ENCODE results near the gene FNIP1.

FNIP1 gene

DNA sequence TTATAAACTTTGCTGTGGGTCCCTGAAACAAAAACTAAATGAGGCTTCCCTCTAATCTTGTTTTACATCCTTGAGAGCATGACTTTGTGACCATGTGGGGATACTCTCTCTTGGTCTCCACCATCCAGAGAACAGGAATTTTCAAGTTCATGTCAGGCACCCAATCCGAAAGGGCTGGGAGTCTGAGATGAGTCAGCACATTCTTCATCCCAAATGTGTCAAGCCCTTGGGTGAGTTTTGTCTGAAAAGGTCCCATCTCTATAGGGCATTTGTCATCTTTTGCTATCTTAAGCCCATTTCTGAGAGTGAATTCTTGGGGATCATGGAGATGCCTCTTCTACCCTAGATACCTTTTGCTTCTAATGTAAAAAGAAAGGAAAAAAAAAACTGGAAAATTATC lies 134.9 kb downstream of the FNIP1 start:
- Histone ChIP-seq H2BK12ac (ENCODE audit: low read length) (no peak overlapping the region), H3K36me3 (replicated peaks in 1 of 2; ENCODE audit: control insufficient read depth in 2 of 2, insufficient read depth in 2 of 2, low read length in 2 of 2) (peaks cover 15 to 61% of the 10 kb centered on the region in 2 donors), H2BK120ac (ENCODE audit: low read depth, low read length) (no peak overlapping the region), H2BK5ac (ENCODE audit: low read length) (no peak overlapping the region), H3K23ac (ENCODE audit: low read depth, low read length, poor library complexity) (no peak overlapping the region), H3K79me1 (ENCODE audit: low read depth, low read length) (no peaks in the 10 kb centered on the region), H3K14ac (ENCODE audit: low read length) (no peak overlapping the region), H3K4me3 (ENCODE audit: low read length in 2 of 2) (no peak overlapping the region), H3K9me3 (replicated peaks in 1 of 2; ENCODE audit: control insufficient read depth in 2 of 2, insufficient read depth in 1 of 2, low read depth in 1 of 2, low read length in 2 of 2) (peaks cover 0 to 8% of the 10 kb centered on the region in 2 donors), H3K4ac (ENCODE audit: low read length) (no peak overlapping the region), H2AK5ac (ENCODE audit: low read depth, low read length) (no peak overlapping the region), H3K27ac (replicated peaks; ENCODE audit: low read length) (no peak overlapping the region), H3K4me1 (ENCODE audit: control insufficient read depth in 2 of 2, insufficient read depth in 1 of 2, low read depth in 1 of 2, low read length in 2 of 2) (no peaks in the 10 kb centered on the region), H3K9ac (ENCODE audit: low read depth, low read length, poor library complexity) (no peak overlapping the region), H2BK15ac (ENCODE audit: low read length) (no peak overlapping the region), H3K27me3 (ENCODE audit: control insufficient read depth in 3 of 3, insufficient read depth in 3 of 3, low read depth in 1 of 3, low read length in 3 of 3) (no peaks in the 10 kb centered on the region), H3K18ac (ENCODE audit: low read length) (no peak overlapping the region), H4K8ac (ENCODE audit: low read depth, low read length) (no peak overlapping the region), H4K91ac (ENCODE audit: low read depth, low read length, poor library complexity) (no peak overlapping the region), H3K4me2 (ENCODE audit: insufficient read depth, low read length, poor library complexity, severe bottlenecking) (no peak overlapping the region), H2AFZ (ENCODE audit: low read length) (no peak overlapping the region)
- DNase-seq (ENCODE audit: low spot score) = no peak
- no CpG with 5 or more reads among the region's 1 CpG for WGBS, 2 donors (ENCODE audit: extremely low coverage in 2 of 2, insufficient read length in 2 of 2, insufficient replicate concordance in 1 of 2)

DNA sequence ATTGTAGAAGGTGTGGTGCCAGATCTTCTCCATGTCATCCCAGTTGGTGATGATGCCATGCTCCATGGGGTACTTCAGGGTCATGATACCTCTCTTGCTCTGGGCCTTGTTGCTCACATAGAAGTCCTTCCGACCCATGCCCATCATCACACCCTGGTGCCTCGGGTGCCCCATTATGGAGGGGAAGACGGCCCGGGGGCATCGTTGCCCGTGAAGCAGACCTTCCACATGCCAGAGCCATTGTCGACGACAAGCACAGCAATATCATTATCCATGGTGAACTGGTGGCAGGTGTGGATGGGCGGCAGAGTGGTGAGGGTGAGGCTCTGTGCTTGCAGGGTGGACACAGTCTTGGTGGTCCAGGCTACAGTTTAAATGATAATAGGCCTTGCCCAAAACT lies 137.0 kb downstream of the FNIP1 start:
- no peak overlapping the region for H2BK120ac ChIP-seq (ENCODE audit: low read depth, low read length)
- H2BK12ac ChIP-seq (ENCODE audit: low read length) = no peak overlapping the region
- H3K14ac ChIP-seq (ENCODE audit: low read length) = no peak overlapping the region
- H3K18ac ChIP-seq (ENCODE audit: low read length) = no peak overlapping the region
- no peak overlapping the region for H4K8ac ChIP-seq (ENCODE audit: low read depth, low read length)
- no peak for DNase-seq (ENCODE audit: low spot score)
- H3K36me3 ChIP-seq (replicated peaks in 1 of 2; ENCODE audit: control insufficient read depth in 2 of 2, insufficient read depth in 2 of 2, low read length in 2 of 2) = peaks cover 15 to 56% of the 10 kb centered on the region in 2 donors
- H3K4ac ChIP-seq (ENCODE audit: low read length) = no peak overlapping the region
- peaks cover 0 to 8% of the 10 kb centered on the region in 2 donors for H3K9me3 ChIP-seq (replicated peaks in 1 of 2; ENCODE audit: control insufficient read depth in 2 of 2, insufficient read depth in 1 of 2, low read depth in 1 of 2, low read length in 2 of 2)
- no peak overlapping the region for H2AFZ ChIP-seq (ENCODE audit: low read length)
- no peaks in the 10 kb centered on the region for H3K79me1 ChIP-seq (ENCODE audit: low read depth, low read length)
- H3K4me2 ChIP-seq (ENCODE audit: insufficient read depth, low read length, poor library complexity, severe bottlenecking) = no peak overlapping the region
- H4K91ac ChIP-seq (ENCODE audit: low read depth, low read length, poor library complexity) = no peak overlapping the region
- H3K27ac ChIP-seq (replicated peaks; ENCODE audit: low read length) = no peak overlapping the region
- no peaks in the 10 kb centered on the region for H3K27me3 ChIP-seq (ENCODE audit: control insufficient read depth in 3 of 3, insufficient read depth in 3 of 3, low read depth in 1 of 3, low read length in 3 of 3)
- WGBS, 2 donors (ENCODE audit: extremely low coverage in 2 of 2, insufficient read length in 2 of 2, insufficient replicate concordance in 1 of 2) = no CpG with 5 or more reads among the region's 9 CpGs
- no peak overlapping the region for H3K9ac ChIP-seq (ENCODE audit: low read depth, low read length, poor library complexity)
- H3K4me3 ChIP-seq (ENCODE audit: low read length in 2 of 2) = no peak overlapping the region
- no peak overlapping the region for H2BK15ac ChIP-seq (ENCODE audit: low read length)
- no peak overlapping the region for H2AK5ac ChIP-seq (ENCODE audit: low read depth, low read length)
- no peaks in the 10 kb centered on the region for H3K4me1 ChIP-seq (ENCODE audit: control insufficient read depth in 2 of 2, insufficient read depth in 1 of 2, low read depth in 1 of 2, low read length in 2 of 2)
- no peak overlapping the region for H3K23ac ChIP-seq (ENCODE audit: low read depth, low read length, poor library complexity)
- H2BK5ac ChIP-seq (ENCODE audit: low read length) = no peak overlapping the region

DNA sequence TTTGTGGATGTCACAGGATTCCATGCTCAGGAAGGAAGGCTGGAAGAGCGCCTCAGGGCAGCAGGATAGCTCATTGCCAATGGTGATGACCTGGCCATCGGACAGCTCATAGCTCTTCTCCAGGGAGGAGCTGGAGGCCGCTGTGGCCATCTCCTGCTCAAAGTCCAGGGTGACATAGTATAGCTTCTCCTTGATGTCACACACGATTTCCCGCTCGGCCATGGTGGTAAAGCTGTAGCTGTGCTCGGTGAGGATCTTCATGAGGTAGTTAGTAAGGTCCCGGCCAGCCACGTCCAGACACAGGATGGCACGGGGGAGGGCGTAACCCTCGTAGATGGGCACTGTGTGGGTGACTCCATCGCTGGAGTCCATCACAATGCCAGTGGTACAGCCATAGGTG lies 137.5 kb downstream of the FNIP1 start:
- Histone ChIP-seq H3K9ac (ENCODE audit: low read depth, low read length, poor library complexity) (peak overlapping the region; percentile 1), H3K27me3 (ENCODE audit: control insufficient read depth in 3 of 3, insufficient read depth in 3 of 3, low read depth in 1 of 3, low read length in 3 of 3) (no peaks in the 10 kb centered on the region), H3K4ac (ENCODE audit: low read length) (no peak overlapping the region), H3K36me3 (replicated peaks in 1 of 2; ENCODE audit: control insufficient read depth in 2 of 2, insufficient read depth in 2 of 2, low read length in 2 of 2) (peaks cover 15 to 59% of the 10 kb centered on the region in 2 donors), H3K4me2 (ENCODE audit: insufficient read depth, low read length, poor library complexity, severe bottlenecking) (no peak overlapping the region), H2BK12ac (ENCODE audit: low read length) (no peak overlapping the region), H2AFZ (ENCODE audit: low read length) (no peak overlapping the region), H2BK15ac (ENCODE audit: low read length) (no peak overlapping the region), H4K91ac (ENCODE audit: low read depth, low read length, poor library complexity) (no peak overlapping the region), H3K23ac (ENCODE audit: low read depth, low read length, poor library complexity) (no peak overlapping the region), H3K14ac (ENCODE audit: low read length) (no peak overlapping the region), H3K4me1 (ENCODE audit: control insufficient read depth in 2 of 2, insufficient read depth in 1 of 2, low read depth in 1 of 2, low read length in 2 of 2) (no peaks in the 10 kb centered on the region), H2BK5ac (ENCODE audit: low read length) (no peak overlapping the region), H2AK5ac (ENCODE audit: low read depth, low read length) (no peak overlapping the region), H4K8ac (ENCODE audit: low read depth, low read length) (no peak overlapping the region), H3K79me1 (ENCODE audit: low read depth, low read length) (no peaks in the 10 kb centered on the region), H2BK120ac (ENCODE audit: low read depth, low read length) (no peak overlapping the region), H3K4me3 (ENCODE audit: low read length in 2 of 2) (no peak overlapping the region), H3K18ac (ENCODE audit: low read length) (no peak overlapping the region), H3K27ac (replicated peaks; ENCODE audit: low read length) (no peak overlapping the region), H3K9me3 (replicated peaks in 1 of 2; ENCODE audit: control insufficient read depth in 2 of 2, insufficient read depth in 1 of 2, low read depth in 1 of 2, low read length in 2 of 2) (peaks cover 0 to 8% of the 10 kb centered on the region in 2 donors)
- WGBS, 2 donors (ENCODE audit: extremely low coverage in 2 of 2, insufficient read length in 2 of 2, insufficient replicate concordance in 1 of 2) = no CpG with 5 or more reads among the region's 13 CpGs
- no peak for DNase-seq (ENCODE audit: low spot score)

DNA sequence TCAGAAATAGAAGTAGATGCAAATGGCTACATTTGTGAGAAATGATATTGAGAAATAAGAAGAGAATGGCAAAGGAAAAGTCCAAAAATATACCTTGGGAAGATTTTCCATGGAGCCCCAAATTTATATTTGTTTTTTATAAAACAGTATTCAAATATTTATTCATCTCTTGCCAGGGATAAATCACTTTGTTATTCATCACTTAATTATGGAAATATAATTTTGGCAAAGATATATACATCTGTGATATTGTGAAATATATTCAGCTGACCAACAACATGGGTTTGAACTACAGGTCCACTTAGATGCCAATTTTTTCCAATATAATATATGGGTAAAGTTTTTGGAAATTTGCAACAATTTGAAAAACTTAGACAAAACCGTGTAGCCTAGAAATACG lies 142.0 kb downstream of the FNIP1 start:
- no peak for DNase-seq (ENCODE audit: low spot score)
- H2BK5ac ChIP-seq (ENCODE audit: low read length) = no peak overlapping the region
- no peak overlapping the region for H3K18ac ChIP-seq (ENCODE audit: low read length)
- no peak overlapping the region for H3K4me2 ChIP-seq (ENCODE audit: insufficient read depth, low read length, poor library complexity, severe bottlenecking)
- H3K9ac ChIP-seq (ENCODE audit: low read depth, low read length, poor library complexity) = no peak overlapping the region
- H2AFZ ChIP-seq (ENCODE audit: low read length) = no peak overlapping the region
- H2BK15ac ChIP-seq (ENCODE audit: low read length) = no peak overlapping the region
- no peak overlapping the region for H3K4ac ChIP-seq (ENCODE audit: low read length)
- H3K23ac ChIP-seq (ENCODE audit: low read depth, low read length, poor library complexity) = no peak overlapping the region
- H4K8ac ChIP-seq (ENCODE audit: low read depth, low read length) = no peak overlapping the region
- no peak overlapping the region for H2BK120ac ChIP-seq (ENCODE audit: low read depth, low read length)
- WGBS, 2 donors (ENCODE audit: extremely low coverage in 2 of 2, insufficient read length in 2 of 2, insufficient replicate concordance in 1 of 2) = no CpG with 5 or more reads among the region's 2 CpGs
- H3K36me3 ChIP-seq (replicated peaks in 1 of 2; ENCODE audit: control insufficient read depth in 2 of 2, insufficient read depth in 2 of 2, low read length in 2 of 2) = peaks cover 11 to 54% of the 10 kb centered on the region in 2 donors
- peaks cover 3 to 4% of the 10 kb centered on the region in 2 donors for H3K9me3 ChIP-seq (replicated peaks in 1 of 2; ENCODE audit: control insufficient read depth in 2 of 2, insufficient read depth in 1 of 2, low read depth in 1 of 2, low read length in 2 of 2)
- no peak overlapping the region for H4K91ac ChIP-seq (ENCODE audit: low read depth, low read length, poor library complexity)
- H2AK5ac ChIP-seq (ENCODE audit: low read depth, low read length) = no peak overlapping the region
- no peak overlapping the region for H3K14ac ChIP-seq (ENCODE audit: low read length)
- no peak overlapping the region for H3K27ac ChIP-seq (replicated peaks; ENCODE audit: low read length)
- H3K4me3 ChIP-seq (ENCODE audit: low read length in 2 of 2) = no peak overlapping the region
- H3K27me3 ChIP-seq (ENCODE audit: control insufficient read depth in 3 of 3, insufficient read depth in 3 of 3, low read depth in 1 of 3, low read length in 3 of 3) = no peaks in the 10 kb centered on the region
- no peaks in the 10 kb centered on the region for H3K79me1 ChIP-seq (ENCODE audit: low read depth, low read length)
- H3K4me1 ChIP-seq (ENCODE audit: control insufficient read depth in 2 of 2, insufficient read depth in 1 of 2, low read depth in 1 of 2, low read length in 2 of 2) = no peaks in the 10 kb centered on the region
- H2BK12ac ChIP-seq (ENCODE audit: low read length) = no peak overlapping the region
